ENCODE results near the gene RAP1B. TPM values are rescaled to one million over a fixed set of nuclear protein-coding genes. Genes with fewer than 3 reads are reported as not detected.
A peak's percentile ranks its signal among the peaks of the same experiment; 100 is the strongest.

Gene RAP1B
- total and polyA plus RNA-seq, 9 of the 15 experiments (the other 6 are each of a cell fraction or from before 2014, with no cell fraction given), result 107 to 309 (median 170) TPM

GRCh38 chr12:68686595-68687521 is 76.2 kb downstream of the RAP1B start, which contains the start of gene NUP107 (continued):
- TF ChIP-seq ZNF23 (CRISPR knock-in tag; IDR thresholded peaks at IDR 0.05) (no peak), ZNF695 (CRISPR knock-in tag; IDR thresholded peaks at IDR 0.05) (no peak), HDGF (IDR thresholded peaks at IDR 0.05) (no peak), ZNF57 (CRISPR knock-in tag; IDR thresholded peaks at IDR 0.05) (no peak), PTBP1 (IDR thresholded peaks at IDR 0.05; ENCODE audit: low read depth, low read length) (no peak), ILF3 (IDR thresholded peaks at IDR 0.05; ENCODE audit: borderline replicate concordance) (no peak), EWSR1 (IDR thresholded peaks at IDR 0.05; ENCODE audit: borderline replicate concordance, low read depth, partially characterized antibody) (no peak), ZNF263 (CRISPR knock-in tag; IDR thresholded peaks at IDR 0.05; ENCODE audit: borderline replicate concordance) (no peak), MCM3 (IDR thresholded peaks at IDR 0.05) (no peak), NR2F6 (CRISPR knock-in tag; IDR thresholded peaks at IDR 0.05) (no peak), HMG20A (CRISPR knock-in tag; conservative IDR thresholded peaks at IDR 0.05) (no peak), SMAD3 (CRISPR knock-in tag; conservative IDR thresholded peaks at IDR 0.05) (0 out of 2 replicates have a peak, but pooled peaks have one; percentile 41), ZBTB43 (CRISPR knock-in tag; IDR thresholded peaks at IDR 0.05) (no peak), GTF2F1 (IDR thresholded peaks at IDR 0.05; ENCODE audit: low read depth, low read length) (peak; percentile 77; the same call in 1 of the 2 replicates), SUPT5H (IDR thresholded peaks at IDR 0.05) (peak; percentile 86), ZBTB1 (CRISPR knock-in tag; IDR thresholded peaks at IDR 0.05; ENCODE audit: borderline replicate concordance, low read depth) (peak; percentile 87), ZFPM2 (CRISPR knock-in tag; IDR thresholded peaks at IDR 0.05) (no peak), ZNF316 (IDR thresholded peaks at IDR 0.05) (0 out of 2 replicates have a peak, but pooled peaks have one; percentile 1), CBFA2T3 (IDR thresholded peaks at IDR 0.05) (peak; percentile 70), ZFP1 (CRISPR knock-in tag; IDR thresholded peaks at IDR 0.05) (no peak), FIP1L1 (IDR thresholded peaks at IDR 0.05; ENCODE audit: low read depth, low read length, poor library complexity, severe bottlenecking) (no peak)
- TF ChIP-seq, protein P1, sequence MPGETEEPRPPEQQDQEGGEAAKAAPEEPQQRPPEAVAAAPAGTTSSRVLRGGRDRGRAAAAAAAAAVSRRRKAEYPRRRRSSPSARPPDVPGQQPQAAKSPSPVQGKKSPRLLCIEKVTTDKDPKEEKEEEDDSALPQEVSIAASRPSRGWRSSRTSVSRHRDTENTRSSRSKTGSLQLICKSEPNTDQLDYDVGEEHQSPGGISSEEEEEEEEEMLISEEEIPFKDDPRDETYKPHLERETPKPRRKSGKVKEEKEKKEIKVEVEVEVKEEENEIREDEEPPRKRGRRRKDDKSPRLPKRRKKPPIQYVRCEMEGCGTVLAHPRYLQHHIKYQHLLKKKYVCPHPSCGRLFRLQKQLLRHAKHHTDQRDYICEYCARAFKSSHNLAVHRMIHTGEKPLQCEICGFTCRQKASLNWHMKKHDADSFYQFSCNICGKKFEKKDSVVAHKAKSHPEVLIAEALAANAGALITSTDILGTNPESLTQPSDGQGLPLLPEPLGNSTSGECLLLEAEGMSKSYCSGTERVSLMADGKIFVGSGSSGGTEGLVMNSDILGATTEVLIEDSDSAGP (CRISPR knock-in tag; IDR thresholded peaks at IDR 0.05), result no peak
- TF ChIP-seq, protein P2, sequence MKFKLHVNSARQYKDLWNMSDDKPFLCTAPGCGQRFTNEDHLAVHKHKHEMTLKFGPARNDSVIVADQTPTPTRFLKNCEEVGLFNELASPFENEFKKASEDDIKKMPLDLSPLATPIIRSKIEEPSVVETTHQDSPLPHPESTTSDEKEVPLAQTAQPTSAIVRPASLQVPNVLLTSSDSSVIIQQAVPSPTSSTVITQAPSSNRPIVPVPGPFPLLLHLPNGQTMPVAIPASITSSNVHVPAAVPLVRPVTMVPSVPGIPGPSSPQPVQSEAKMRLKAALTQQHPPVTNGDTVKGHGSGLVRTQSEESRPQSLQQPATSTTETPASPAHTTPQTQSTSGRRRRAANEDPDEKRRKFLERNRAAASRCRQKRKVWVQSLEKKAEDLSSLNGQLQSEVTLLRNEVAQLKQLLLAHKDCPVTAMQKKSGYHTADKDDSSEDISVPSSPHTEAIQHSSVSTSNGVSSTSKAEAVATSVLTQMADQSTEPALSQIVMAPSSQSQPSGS (CRISPR knock-in tag; IDR thresholded peaks at IDR 0.05), result no peak
- TF ChIP-seq, protein P3, sequence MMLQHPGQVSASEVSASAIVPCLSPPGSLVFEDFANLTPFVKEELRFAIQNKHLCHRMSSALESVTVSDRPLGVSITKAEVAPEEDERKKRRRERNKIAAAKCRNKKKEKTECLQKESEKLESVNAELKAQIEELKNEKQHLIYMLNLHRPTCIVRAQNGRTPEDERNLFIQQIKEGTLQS (IDR thresholded peaks at IDR 0.05), result peak; percentile 65; the same call in 1 of the 2 replicates
- TF ChIP-seq, protein P3 (CRISPR knock-in tag; conservative IDR thresholded peaks at IDR 0.05), result peak; percentile 57; the same call in 1 of the 2 replicates

All from K562 (cell line).